CD4-positive, alpha-beta T cell treated with Interferon alpha-2 for 1 hour (primary cell): ENCODE measurements around the gene RBL1.
"Not testable (repeated sequence)": the region's sequence is repeated elsewhere in the genome, so short reads cannot be mapped to it uniquely, and the experiment has no call there.

Experiments
- DNase-seq, 2 donors: peaks; one replicate each; pipeline ENCODE4 v3.0.0-alpha.2; 2020 to 2022

The RBL1 gene

DNA sequence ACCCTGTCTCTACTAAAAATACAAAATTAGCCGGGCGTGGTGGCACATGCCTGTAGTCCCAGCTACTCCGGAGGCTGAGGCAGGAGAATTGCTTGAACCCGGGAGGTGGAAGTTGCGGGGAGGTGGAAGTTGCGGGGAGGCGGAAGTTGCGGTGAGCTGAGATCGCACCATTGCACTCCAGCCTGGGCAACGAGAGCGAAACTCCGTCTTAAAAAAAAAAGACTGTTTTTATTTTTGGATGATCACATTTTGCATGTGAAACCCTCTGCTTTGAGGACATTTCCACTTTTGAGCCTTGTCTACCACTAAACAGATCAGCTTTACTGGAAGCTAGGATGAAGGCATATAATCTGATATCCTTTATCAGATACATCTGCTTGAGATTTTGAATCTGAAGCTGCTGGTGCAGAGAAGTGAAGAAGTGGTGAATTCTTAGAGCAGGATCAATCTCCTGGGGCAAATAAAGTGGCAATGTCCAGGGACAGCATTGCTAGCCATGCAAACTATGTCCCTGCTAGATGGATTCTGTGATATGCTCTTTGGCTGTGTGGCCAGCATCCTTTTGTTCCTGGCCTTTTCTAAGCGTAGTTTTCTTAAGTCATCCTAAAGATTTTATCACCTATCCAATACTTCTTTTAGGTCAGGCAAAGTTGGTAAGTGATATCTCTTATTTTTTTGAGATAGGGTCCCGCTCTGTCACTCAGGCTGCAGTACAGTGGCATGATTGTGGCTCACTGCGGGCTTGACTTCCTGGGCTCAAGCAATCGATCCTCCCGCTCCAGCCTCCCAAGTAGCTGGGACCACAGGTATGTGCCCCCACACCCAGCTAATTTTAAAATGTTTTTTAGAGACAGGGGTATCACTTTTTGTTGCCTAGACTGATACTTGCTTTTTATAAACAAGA is 23.3 kb downstream of the RBL1 start:
- DNase-seq: no peak

DNA sequence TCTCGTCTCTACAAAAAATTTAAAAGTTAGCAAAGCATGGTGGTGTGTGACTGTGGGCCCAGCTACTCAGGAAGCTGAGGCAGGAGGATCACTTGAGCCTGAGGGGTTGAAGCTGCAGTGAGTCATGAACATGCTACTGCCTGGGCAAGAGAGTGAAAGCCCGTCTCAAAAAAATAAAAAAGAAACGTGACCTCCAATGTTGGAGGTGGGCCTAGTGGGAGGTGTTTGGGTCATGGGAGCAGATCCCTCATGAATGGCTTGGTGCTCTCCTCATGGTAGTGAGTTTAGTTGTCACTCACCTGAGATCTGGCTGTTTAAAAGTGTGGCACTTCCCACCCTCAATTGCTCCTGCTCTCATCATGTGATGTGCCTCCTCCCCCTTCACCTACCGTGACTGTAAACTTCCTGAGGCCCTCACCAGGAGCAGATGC is 24.3 kb downstream of the RBL1 start:
- peak in 1 of 2 donors; percentile 43 for DNase-seq

DNA sequence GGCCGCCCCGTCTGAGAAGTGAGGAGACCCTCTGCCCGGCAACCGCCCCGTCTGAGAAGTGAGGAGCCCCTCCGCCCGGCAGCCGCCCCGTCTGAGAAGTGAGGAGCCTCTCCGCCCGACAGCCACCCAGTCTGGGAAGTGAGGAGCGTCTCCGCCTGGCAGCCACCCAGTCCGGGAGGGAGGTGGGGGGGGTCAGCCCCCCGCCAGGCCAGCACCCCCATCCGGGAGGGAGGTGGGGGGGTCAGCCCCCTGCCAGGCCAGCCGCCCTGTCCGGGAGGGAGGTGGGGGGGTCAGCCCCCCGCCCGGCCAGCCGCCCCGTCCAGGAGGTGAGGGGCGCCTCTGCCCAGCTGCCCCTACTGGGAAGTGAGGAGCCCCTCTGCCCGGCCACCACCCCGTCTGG is 26.2 kb downstream of the RBL1 start:
- not testable (repeated sequence) for DNase-seq

DNA sequence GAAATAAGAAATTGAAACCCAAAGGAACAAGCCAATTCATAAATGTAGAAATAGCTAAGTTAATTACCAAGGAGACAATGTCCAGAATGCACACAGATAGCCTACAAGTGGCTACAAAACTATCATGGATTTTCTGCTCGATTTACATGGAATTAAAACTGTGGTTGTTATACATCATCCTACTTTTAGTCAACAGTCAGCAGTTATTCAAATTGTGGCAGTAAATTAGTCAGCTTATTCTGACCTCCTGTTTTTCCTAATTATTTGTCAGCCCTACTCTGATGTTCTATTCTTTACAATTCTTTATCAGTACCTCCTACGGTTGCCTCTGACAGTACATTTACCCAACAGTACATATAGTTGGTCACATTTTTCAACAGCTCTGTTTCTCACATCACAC is 29.6 kb downstream of the RBL1 start:
- no peak for DNase-seq

DNA sequence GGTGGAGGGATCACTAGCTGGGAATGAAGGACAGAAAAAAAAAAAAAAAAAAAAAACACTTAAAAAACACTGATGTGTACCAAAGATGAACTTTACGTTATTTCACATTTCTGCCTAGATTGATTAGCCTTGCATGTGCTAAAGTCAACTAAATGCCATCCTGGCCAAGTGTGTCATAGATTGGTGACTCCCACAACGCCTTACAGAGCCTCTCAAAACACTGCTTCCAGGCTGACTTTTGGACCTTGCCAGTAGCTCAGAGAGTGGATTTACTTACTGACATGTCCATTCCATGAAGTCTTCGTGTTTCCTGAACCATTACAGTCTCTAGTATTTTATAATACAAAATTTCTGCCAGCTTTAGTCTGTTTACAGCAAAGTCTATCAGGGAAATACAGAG is 40.5 kb downstream of the RBL1 start:
- DNase-seq: no peak

DNA sequence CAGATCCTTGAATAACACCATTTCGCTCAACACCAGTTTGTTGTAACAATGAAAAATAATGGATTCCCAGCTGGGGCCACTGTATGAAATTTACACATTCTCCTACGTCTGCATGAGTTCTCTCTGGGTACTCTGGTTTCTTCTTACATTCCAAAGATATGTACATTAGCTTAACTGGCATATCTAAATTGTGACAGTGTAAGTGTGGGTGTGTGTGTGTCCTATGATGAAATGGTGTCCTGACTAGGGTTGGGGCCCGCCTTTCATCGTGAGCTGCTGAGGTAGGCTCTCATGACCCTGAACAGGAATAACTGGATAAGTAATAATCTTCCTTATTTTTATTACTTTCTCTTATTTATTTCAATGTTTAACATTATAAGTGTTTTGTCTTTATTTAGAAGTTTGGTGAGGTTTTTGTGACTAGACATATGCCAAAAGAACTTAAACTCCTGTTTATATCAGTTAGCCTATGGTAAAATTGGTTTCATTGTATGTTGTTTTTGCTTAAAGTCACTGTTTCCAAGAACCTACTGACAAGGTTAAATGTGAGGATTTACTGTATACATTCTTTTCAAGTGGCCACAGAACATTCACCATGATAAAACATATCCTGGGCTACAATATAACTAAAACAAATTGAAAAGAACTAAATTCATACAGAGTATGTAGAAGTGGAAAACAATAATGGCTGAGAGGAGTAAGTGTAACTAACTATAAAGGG is 42.4 kb downstream of the RBL1 start:
- no peak for DNase-seq

DNA sequence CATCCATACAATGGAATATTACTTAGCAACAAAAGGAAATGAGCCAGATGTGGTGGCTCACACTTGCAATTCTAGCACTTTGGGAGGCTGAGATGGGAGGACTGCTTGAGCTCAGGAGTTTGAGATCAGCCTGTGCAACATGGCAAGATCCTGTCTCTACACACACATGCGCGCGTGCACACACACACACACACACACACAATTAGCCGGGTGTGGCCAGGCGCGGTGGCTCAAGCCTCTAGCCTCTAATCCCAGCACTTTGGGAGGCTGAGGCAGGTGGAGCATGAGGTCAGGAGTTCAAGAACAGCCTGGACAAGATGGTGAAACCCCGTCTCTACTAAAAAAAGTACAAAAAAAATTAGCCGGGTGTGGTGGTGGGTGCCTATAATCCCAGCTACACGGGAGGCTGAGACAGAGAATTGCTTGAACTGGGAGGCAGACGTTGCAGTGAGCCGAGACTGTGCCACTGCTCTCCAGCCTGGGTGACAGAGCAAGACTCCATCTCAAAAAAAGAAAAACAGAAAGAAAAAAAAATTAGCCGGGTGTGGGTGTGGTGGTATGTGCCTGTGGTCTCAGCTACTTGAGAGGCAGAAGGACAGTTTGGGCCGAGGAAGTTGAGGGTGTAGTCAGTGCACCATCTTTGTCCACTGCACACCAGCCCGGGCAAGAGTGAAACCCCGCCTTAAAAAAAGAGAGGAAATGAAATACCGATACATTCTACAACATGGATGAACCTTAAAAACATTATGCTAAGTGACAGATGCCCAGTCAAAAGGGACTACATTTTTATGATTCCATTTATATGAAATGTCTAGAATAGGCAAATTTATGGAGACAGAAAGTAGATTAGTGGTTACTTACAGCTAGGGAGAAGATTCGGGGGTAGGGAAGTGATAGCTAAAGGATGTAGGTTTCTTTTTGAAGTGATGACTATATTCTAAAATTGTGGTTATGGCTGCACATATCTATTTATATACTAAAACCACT is 52.5 kb downstream of the RBL1 start:
- DNase-seq: peak; percentile 34 to 67

DNA sequence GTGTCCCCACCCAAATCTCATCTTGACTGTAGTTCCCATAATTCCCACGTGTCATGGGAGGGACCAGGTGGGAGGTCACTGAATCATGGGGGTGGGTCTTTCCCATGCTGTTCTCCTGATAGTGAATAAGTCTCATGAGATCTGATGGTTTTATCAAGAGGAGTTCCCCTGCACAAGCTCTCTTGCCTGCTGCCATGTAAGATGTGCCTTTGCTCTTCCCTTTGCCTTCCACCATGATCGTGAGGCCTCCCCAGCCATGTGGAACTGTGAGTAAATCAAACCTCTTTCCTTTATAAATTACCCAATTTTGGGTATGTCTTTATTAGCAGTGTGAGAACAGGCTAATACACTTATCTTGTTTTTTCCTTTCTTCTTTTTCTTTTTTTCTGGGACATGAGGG is 56.4 kb downstream of the RBL1 start:
- DNase-seq: not testable (repeated sequence)

DNA sequence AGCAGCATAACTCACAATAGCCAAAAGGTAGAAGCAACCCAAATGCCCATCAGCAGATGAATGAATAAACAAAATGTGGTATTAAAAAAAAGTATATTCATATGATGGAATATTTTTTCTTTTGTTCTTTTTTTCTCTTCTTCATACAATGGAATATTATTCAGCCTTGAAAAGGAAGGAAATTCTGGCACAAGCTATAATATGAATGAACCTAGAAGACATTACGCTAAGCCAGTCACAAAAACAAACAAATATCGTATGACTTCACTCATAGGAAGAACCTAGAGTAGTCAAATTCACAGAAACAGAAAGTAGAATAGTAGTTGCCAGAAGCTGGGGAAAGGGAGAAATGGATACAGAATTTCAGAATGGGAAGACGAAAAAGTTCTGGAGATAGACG is 63.7 kb downstream of the RBL1 start:
- no peak for DNase-seq

DNA sequence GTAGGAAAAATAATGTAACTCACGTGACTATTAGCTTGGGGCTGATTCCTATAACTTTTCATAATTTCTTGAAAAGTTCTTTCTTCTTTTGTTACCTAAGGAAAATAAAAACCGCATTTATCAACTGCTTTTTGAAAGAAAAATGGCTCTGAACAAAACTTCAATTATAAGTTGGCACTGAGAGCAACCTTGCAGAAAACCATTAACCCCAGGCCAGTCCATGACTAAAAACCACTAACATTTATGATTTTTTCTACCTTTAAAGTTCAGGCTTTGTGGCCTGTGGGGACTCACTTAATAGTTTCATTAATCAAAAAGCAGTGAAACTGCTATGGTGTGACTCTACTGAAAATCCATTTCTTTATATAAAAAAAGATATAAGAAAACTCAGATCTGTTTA is 75.2 kb downstream of the RBL1 start:
- DNase-seq: no peak

DNA sequence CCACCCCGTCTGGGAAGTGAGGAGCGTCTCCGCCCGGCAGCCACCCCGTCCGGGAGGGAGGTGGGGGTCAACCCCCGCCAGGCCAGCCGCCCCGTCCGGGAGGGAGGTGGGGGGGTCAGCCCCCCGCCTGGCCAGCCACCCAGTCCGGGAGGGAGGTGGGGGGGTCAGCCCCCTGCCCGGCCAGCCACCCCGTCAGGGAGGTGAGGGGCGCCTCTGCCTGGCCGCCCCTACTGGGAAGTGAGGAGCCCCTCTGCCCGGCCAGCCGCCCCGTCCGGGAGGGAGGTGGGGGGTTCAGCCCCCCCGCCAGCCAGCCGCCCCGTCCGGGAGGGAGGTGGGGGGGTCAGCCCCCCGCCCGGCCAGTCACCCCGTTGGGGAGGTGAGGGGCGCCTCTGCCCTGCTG is 83.2 kb downstream of the RBL1 start:
- not testable (repeated sequence) for DNase-seq

DNA sequence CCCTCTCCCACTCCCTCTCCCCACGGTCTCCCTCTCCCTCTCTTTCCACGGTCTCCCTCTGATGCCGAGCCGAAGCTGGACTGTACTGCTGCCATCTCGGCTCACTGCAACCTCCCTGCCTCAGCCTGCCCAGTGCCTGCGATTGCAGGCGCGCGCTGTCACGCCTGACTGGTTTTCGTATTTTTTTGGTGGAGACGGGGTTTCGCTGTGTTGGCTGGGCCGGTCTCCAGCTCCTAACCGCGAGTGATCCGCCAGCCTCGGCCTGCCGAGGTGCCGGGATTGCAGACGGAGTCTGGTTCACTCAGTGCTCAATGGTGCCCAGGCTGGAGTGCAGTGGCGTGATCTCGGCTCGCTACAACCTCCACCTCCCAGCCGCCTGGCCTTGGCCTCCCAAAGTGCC is 83.9 kb downstream of the RBL1 start:
- DNase-seq: not testable (repeated sequence)

DNA sequence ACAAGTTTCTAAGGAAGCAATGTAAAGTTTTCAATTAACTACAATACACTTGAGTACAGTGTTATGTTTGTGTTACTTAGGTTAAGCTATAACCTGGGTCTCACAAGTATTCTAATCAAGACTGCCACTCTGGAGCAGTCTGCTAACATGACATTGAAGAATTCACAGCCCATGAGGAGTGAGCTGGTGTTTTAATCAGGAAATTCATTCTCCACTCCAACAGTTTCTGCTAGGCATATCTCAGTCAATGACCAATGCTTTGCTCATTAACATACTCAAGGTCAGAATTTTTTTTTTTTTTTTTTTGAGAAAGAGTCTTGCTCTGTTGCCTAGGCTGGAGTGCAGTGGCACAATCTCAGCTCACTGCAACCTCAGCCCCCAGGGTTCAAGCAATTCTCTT is 84.7 kb downstream of the RBL1 start:
- no peak for DNase-seq

DNA sequence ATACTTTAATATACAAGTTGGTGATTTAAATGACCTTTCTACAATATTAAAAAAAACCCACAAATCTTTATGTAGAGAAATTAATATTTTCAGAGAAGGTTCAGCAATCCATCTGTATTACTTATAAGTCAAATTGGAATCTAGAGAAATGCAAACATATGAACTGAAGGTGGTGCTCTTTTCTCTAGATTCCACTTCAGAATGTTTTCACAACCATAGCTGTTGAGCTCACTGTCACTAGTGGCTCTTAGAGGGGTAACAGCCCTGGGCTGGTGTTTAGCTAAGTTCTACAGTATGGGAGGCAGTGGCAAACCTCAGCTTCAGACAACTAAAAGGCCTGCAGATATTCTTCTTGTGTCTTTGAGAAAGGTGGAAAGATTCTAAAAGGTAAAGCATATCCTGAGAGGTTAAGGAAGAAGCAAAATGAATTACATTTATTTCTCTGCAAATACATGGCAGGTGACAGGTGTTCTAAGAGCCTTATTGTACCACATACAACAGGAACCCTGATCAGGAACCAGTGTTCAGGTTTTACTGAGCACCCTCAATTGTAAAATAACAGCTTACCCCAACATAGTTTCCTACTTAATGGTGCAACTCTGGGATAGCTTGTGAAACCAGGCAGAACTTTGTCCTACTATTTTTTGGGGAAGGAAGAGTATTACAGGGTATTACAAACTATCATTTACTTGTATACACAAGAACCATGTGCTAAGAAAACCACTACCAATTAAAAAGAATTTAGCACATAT is 87.7 kb downstream of the RBL1 start:
- peak; percentile 45 to 77 for DNase-seq

DNA sequence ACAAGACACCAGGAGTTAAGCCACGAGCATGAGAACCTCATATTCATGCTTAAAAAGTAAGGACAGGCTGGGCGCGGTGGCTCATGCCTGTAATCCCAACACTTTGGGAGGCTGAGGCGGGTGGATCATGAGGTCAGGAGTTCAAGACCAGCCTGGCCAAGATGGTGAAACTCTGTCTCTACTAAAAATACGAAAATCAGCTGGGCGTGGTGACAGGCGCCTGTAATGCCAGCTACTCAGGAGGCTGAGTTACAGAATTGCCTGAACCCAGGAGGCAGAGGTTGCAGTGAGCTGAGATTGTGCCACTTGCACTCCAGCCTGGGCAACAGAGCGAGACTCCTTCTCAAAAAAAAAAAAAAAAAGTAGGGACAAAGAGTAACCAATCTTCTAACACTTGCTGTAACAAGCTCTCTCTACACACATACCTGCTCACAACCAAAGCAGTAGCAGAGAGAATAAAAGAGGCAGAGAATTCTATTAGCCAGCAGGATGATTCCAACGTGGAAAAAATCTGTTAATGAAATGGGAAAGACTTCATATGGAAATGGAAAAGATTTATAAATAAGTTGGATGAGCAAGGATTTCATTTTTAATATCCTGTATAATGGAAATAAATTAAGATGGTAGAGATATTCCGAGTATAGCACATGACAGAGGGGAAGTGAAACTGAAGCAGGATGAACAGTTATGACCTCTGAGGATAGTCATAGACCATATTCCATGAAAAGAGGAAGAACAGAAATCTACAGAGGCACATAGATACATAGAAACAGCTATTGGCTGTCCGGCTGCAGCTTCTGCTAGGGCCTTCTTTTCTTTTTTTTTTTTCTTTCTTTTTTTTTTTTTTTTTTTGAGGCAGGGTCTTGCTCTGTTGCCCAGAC is 90.5 kb downstream of the RBL1 start:
- peak; percentile 20 to 32 for DNase-seq

DNA sequence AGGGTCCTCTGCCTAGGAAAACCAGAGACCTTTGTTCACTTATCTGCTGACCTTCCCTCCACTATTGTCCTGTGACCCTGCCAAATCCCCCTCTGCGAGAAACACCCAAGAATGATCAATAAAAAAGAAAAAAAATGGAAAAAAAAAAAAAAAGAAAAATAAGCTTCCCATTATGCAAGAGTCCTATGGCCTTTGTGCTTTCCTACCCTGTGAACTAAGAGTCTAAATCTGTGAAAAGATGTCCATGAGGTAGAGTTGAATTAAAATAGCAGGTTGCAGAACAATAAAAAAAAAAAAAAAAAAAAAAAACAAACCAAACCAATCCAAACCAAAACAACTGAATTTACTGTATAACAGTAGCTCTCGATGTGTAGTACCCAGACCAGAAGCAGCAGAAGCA is 94.2 kb downstream of the RBL1 start:
- DNase-seq: not testable (repeated sequence)

DNA sequence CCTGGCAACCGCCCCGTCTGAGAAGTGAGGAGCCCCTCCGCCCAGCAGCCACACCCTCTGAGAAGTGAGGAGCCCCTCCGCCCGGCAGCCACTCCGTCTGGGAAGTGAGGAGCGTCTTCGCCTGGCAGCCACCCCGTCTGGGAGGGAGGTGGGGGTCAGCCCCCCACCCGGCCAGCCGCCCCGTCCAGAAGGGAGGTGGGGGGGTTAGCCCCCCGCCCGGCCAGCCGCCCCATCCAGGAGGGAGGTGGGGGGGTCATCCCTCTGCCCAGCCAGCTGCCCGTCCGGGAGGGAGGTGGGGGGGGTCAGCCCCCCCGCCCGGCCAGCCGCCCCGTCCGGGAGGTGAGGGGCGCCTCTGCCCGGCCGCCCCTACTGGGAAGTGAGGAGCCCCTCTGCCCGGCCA is 95.6 kb downstream of the RBL1 start:
- DNase-seq: not testable (repeated sequence)

DNA sequence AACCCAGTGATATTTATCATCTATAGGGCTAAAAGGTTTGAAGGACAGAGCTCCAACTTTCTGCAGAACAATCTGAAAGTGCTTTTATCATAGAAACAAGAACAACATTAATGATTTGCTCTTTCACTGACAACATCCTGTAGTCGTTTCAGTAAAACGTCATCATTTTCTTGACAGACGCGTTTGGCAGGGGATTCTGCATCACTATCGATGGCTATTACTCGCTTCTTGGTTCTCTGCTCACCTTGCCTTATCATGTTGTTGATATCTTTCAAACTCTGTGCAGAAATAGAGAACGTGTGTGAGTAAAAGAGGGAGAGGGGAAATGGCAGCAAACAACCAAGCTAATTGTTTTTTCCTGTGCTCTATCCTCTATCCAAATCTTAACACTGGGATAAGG is 97.1 kb downstream of the RBL1 start:
- peak; percentile 26 to 33 for DNase-seq

DNA sequence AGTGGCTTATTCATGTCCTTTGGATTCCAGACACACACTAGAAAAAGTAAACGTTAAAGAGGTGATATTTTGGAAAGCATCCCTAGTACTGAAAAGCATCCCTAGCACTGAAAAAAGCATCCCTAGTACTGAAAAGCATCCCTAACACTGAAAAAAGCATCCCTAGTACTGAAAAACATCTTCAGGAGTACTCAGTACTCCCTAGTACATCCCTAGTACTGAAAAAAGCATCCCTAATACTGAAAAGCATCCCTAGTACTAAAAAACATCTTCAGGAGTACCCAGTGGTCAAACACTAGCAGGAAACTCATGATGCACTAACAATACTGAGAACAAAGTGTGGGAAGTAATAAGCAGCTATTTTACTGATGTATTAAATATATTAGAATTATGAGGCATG is 98.7 kb downstream of the RBL1 start:
- DNase-seq: no peak

DNA sequence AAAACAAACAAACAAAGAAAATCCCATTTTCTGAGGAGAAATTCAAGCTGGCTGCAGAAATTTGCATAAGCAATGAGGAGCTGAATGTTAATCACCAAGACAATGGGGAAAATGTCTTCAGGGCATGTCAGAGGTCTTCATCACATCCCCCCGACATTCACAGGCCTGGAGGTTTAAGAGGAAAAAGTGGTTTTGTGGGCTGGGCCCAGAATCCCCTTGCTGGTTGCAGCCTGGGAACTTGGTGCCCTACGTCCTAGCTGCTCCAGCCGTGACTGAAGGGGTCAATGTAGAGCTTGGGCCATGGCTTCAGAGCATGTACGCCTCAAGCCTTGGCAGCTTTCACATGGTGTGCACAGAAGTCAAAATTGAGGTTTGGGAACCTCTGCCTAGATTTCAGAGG is 101.6 kb downstream of the RBL1 start:
- not testable (repeated sequence) for DNase-seq

DNA sequence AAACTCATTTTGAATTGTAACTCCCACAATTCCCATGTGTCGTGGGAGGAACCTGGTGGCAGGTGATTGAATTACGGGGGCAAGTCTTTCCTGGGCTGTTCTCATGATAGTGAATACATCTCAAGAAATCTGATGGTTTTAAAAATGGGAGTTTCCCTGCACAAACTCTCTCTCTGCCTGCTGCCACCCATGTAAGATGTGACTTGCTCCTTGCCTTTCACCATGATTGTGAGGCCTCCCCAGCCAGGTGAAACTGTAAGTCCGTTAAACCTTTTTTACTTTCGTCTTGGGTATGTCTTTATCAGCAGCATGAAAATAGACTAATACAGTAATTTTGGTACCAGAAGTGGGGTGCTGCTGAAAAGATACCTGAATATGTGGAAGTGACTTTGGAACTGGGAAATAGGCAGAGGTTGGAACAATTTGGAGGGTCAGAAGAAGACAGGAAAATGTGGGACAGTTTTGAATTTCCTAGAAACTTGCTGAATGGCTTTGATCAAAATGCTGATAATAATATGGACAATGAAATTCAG is 102.9 kb downstream of the RBL1 start:
- DNase-seq: no peak
